Stimulated activated CD4-positive, alpha-beta T cell treated with anti-CD3 and anti-CD28 coated beads, Interleukin-4, amount 100 ng/mL, for 1 hour (primary cell): ENCODE results near the gene ZNF701.
"Not testable (repeated sequence)": the region's sequence is repeated elsewhere in the genome, so short reads cannot be mapped to it uniquely, and the experiment has no call there.

ENCODE experiments used
- DNase-seq: peaks from one replicate; pipeline ENCODE4 v3.0.0-alpha.2; 2020

ZNF701 gene

DNA sequence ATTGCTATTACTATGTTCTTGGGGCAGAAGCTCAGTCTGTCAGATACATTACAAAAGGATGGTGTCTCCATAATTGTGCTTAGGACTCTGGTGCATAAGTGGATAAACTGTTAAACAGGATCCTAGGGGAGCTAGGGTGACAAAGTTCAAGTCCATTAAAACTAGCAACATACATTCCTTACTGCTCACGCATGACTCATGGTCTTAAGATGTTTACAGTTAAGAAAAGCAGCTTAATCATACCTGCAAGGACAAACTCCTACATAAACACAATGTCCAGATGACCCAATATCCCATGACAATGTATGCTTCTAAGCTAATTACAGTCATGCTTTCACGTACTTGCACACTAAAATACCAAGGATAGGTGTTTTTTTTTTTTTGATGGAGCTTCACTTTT, 3.5 kb upstream of the ZNF701 start:
- no peak for DNase-seq

DNA sequence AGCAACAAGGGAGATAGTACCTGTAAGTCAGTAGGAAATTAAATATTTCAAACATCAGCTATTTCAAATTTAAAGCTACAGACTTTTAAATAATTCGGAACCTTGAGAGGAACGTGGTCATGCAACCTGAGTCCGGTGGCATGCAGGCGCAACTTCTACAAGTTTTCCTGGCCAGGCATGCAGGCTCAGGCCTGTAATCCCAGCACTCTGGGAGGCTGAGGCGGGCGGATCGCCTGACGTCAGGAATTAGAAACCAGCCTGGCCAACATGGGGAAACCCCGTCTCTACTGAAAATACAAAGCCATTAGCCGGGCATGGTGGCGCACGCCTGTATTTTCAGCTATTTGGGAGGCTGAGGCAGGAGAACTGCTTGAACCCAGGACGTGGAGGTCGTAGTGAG, 2.2 kb upstream of the ZNF701 start:
- no peak for DNase-seq

DNA sequence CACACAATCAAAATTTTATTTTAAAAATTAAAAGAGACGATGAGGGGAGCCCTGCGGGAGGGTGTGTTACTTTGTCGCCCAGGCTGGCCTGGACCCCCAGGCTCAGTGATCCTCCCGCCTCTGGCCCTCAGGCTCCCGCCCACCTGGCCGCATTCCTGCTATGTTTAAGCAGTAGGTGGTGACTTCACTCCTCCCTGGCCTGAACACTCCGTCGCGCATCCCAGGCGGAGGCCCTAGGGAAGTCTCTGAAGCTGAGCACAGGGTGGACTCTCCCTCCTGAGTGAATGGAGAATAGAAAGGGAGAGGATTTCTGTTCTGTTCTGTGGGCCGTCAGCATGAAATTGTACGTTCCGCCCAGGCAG, 468 bp upstream of the ZNF701 start:
- DNase-seq, result peak; percentile 4

DNA sequence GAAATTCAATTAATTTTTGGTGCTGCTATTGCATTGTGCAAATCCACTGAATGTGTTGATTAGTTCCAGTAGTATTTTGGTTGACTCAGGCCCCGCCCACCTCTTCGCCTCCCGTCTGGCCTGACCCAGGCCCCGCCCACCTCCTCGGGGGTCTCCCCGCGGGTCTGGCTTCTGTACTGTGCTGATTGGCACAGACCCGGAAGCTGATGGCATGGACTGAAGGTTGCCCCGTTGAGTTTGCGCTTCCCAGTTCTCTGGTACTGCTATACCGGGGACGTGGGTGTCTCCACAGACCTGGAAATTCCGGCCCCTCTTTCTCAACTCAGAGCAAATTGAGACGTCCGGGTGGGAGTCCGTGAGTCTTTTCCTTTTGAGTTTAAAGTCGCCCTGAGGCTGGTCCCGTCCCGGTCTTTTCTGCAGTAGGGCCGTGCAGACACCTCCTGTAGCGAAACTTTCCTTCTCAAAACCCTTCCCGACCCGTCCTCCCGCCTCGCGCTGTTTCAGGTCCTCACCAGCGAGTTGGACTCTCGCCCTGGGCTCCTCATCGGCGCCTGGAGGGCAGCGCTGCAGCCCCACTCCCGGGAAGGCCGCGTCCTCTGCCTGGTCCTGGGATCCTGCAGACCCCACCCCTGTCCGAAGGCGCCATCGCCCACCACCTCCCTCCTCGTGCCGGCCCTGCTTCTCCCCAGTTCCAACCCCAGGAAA, 14.8 kb downstream of the ZNF701 start:
- no peak for DNase-seq

DNA sequence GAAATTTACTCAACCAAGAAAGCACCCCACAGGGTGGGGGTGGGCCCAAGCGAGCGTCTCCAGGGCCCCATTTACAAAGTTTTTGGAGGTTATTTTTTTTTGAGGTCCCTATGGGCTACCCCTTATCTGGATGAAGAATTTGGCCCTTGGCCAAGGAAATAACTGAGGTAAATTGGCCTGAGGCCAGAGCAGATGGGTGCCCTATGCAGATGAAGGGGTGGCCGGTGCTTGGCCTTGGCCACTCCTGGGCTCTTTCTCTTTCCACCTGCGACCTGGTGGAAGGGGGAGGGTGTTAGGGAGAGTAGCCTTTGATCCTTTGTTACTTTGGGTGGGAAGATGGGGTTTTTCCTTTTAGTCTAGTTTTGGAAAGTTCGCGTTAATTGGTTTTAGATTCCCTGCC, 15.5 kb downstream of the ZNF701 start:
- DNase-seq, result no peak

DNA sequence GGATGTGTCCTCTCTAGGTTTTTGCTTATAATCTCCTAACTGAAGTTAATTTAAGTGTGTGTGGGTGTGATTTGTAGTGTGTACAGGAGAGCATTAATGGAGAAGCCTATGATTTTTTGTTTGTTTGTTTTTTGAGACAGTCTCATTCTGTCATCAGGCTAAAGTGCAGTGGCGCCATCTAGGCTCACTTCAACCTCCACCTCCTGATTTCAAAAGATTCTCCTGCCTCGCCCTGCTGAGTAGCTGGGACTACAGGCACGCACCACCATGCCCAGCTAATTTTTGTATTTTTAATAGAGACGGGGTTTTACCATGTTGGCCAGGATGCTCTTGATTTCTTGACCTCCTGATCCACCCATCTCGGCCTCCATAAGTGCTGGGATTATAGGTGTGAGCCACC, 20.6 kb downstream of the ZNF701 start:
- DNase-seq, result no peak

DNA sequence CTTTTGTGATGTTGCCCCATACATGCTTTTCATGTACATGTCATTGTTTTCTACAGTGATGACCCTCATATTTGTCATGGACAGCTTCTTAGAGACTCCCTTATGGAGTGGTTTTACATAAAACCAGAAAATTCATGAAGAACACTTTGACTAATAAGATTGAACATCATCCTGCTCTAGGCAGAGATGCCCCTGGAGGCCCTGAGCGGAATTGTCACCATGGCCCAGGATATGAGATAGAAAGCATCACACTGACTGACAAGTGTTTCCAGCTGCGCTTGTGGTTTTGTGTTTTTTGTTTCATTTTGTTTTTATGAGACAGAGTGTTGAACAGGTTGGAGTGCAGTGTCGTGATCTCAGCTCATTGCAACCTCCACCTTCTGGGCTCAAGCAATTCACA, 22.2 kb downstream of the ZNF701 start:
- no peak for DNase-seq

DNA sequence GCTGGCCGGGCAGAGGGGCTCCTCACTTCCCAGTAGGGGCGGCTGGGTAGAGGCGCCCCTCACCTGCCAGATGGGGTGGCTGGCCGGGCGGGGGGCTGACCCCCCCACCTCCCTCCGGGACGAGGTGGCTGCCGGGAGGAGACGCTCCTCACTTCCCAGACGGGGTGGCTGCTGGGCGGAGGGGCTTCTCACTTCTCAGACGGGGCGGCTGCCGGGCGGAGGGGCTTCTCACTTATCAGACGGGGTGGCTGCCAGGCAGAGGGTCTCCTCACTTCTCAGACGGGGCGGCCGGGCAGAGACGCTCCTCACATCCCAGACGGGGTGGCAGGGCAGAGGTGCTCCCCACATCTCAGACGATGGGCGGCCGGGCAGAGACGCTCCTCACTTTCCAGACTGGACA, 23.4 kb downstream of the ZNF701 start:
- DNase-seq, result not testable (repeated sequence)

DNA sequence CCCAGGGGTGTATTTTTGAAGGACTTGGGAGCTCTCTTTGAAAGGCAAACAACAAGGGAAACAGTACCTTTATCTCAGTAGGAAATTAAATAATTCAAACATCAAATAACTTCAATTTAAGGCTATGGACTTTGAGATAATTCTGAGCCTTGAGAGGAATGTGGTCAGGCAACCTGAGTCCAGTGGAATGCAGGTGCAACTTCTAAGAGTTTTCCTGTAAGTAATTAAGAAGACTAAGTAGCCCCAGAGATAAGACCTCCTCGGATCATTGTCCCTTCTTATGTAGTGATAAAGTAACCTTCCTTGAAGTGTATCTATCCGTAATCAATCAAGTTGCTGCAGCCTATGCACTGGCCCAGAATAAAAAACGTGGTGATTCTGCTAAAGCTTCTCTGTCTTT, 29.2 kb downstream of the ZNF701 start:
- no peak for DNase-seq

DNA sequence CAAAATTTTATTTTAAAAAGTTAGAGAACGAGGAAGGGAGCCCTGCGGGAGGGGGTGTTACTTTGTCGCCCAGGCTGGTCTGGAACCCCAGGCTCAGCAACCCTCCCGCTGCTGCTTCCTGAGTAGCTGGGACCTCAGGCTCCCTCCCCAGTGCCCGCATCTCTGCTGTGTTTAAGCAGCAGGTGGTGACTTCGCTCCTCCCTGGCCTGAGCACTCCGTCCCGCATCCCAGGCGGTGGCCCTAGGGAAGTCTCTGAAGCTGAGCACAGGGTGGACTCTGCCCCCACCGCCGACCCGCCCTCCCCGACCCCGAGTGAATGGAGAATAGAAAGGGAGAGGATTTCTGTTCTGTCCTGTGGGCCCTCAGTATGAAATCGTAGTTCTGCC, 30.5 kb downstream of the ZNF701 start:
- peak; percentile 12 for DNase-seq

DNA sequence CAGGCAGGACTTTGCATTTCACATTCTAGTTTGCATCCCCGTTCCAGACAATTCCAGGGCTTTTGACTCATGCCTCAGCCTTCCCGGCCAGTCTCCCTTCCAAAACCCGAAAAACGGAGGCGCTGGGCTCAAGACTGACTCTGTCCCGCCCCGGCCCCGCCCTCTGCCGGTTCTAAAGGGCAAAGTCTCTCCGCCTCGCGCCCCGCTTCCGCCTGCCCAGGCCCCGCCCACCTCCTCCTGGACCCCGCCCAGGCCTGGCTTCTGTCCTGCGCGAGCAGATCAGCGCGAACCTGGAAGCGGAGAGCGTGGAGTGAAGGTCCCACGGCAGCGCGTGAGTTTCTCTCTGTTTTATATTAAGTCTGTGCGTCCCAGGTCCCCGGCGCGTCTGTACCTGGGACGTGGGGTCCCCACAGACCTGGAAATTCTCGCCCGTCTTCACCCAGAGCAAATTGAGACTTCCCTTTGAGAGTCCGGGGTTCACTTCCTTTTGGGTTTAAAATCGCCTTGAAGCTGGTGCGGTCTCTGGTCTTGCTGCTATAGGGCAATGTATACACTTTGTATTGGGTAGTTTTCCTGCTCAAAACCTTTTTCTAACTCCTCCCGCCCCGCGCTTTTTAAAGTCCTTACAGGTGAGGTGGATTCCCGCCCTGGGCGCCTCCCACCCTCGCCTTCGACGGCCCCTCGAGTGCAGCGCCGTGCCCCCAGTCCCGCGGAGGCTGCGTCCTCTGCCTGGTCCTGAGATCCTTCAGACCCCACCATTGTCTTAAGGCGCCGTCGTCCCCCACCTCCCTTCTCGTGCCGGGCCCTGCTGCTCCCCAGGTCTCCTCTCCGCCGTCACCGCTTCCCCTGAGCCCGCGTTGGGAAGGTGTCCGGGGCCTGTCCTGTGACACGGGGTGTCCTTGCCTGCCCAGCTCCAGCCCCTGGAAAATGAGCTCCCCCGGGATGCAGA, 31.2 kb downstream of the ZNF701 start:
- peak; percentile 96 for DNase-seq

DNA sequence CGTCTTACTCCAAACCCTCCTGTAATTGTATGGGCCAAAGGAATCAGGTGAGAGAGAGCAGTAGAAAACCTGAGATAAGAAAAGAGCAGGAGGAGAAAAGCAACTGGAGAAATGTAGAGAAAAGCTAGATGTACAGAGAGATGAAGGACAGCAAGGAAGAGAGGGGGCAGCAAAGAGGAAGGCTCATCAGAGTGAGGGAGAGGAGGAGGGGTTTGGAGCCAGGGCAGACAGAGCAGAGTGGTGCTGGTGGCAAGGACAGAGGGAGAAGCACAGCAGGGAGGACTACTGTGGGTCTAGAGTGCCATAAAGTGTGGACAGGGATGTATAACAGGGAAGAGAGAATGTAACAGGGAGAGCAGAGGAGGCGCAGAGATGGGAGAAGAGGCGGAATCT, 31.9 kb downstream of the ZNF701 start:
- not testable (repeated sequence) for DNase-seq

DNA sequence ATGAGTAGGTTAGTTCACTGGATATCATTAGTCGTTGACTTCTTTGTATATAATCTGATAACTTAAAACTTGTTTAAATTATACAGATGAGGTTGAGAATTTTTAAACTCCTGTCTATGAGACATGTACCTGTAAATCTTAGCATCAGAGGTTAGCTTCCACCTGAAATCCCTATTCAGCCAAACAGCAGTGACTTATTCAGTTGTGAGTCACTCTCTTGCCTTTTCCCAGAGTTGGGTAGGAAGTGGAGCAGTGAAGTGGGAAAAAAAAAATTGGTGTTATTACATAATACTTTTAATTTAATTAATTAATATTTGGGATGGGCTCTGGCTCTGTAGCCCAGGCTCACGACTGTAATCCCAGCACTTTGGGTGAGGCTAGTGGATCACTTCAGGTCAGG, 32.9 kb downstream of the ZNF701 start:
- no peak for DNase-seq

DNA sequence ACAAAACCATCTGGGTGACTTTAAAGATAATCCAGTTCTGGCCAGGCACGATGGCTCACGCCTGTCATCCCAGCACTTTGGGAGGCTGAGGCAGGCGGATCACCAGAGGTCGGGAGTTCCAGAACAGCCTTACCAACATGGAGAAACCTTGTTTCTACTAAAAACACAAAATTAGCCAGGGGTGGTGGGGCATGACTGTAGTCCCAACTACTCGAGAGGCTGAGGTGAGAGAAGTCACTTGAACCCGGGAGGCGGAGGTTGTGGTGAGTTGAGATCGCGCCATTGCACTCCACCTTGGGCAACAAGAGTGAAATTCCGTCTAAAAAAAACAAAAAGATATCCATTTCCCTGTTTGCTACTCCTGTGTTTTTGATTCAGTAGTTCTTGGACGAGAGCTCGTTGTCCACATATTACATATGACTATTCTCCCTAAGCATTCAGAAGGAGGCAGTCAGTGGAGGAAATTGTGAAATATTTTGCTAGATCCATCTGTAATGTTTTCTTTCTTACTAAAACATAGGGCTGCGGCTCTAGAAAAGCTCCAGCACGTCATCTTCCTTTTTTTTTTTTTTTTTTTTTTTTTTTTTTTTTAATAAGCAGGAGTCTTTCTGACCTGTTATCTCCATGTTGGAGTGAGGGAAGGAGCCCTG, 33.6 kb downstream of the ZNF701 start:
- DNase-seq, result no peak

DNA sequence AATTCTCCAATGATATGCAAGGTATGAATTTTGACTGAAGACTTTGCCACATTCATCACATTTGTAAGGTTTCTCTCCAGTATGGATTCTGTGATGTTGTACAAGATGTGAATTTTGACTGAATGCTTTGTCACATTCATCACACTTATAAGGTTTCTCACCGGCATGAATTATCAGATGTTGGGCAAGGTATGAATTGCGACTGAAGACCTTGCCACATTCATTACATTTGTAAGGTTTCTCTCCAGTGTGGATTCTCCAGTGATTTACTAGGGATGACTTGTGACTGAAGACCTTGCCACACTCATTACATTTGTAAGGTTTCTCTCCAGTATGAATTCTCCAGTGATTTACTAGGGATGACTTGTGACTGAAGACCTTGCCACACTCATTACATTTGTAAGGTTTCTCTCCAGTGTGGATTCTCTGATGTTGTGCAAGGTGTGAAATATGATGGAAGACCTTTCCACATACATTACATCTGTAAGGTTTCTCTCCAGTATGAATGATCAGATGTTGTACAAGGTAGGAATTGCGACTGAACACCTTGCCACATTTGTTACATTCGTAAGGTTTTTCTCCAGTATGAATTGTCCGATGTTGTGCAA, 43.3 kb downstream of the ZNF701 start:
- DNase-seq, result no peak

DNA sequence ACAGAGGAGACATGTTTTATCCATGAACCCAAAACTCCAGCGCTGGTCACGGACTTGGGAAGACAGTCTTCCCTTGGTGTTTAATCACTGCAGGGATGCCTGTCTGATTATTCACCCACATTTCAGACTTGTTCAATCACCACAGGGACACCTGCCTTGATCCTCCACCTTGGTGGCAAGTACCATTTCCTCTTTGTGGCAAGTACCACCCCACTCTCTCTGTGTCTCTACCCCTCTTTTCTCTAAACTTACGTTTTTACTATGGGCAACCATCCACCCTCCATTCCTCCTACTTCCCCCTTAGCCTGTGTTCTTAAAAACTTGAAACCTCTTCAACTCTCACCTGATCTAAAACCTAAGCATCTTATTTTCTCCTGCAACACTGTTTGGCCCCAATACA, 51.3 kb downstream of the ZNF701 start:
- DNase-seq, result no peak

DNA sequence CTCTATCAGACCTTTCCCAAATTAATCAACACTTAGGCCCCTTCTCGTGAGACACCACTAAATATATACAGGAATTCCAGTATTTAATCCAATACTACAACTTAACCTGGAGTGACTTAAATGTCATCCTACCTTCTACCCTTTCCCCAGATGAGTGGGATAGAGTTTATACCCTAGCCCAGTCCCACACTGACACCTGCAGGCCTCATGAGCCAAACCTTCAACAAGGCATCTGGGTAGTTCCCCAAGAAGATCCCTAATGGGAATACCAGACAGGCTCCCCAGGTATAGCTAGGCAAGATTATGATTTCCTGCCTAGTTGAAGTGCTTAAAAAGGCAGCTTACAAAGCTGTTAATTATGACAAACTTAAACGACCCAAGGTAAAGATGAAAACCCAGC, 52.2 kb downstream of the ZNF701 start:
- DNase-seq, result no peak

DNA sequence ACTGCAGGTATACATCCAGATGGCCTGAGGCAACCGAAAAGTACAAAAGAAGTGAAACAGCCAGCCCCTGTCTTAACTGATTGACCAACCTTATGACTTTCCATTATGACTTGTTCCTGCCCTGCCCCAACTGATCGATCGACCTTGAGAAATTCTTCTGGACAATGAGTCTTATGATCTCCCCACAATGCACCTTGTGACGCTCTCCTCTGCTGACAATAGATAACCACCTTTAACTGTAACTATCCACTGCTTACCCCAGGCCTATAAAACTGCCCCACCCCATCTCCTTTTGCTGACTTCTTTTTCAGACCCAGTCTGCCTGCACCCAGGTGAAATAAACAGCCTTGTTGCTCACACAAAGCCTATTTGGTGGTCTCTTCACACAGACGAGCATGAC, 56.8 kb downstream of the ZNF701 start:
- no peak for DNase-seq

DNA sequence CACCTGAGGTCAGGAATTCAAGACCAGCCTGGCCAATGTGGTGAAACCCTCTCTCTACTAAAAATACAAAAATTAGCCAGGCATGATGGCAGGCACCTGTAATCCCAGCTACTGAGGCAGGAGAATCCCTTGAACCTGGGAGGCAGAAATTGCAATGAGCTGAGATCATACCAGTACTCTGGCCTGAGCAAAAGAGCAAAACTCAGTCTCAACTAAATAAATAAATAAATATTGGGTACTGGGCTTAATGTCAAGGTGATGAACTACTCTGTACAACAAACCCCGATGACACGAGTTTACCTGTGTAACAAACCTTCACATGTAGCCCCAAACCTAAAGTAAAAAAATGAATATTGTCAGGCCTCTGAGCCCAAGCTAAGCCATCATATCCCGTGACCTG, 57.4 kb downstream of the ZNF701 start:
- DNase-seq, result not testable (repeated sequence)

DNA sequence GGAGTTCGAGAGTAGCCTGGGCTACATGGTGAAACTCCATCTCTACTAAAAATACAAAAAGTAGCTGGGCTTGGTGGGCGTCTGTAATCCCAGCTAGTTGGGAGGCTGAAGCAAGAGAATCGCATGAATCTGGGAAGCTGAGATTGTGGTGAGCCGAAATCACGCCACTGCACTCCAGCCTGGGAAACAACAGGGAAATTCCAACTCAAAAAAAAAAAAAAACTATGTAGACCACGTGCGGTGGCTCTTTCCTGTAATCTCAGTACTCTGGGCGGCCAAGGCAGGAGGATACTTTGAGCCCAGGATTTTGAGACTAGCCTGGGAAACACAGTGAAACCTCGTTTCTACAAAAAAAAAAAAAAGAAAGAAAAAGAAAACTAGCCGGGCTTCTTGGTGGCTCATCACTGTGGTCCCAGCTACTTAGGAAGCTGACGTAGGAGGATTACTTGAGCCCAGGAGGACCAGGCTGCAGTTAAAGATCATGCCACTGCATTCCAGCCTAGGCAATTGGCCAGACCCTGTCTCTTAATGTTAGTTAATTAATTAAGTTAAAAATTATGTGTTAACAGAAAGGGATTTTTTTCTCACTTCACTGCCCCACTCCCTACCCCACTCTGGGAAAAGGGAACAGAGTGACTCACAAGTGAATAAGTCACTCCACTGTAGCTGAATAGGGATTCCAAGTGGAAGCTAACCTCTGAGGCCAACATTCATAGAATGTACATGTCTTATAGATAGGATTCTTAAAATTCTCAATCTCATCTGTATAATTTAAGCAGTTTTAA, 65.9 kb downstream of the ZNF701 start:
- DNase-seq, result no peak
